Gastroesophageal sphincter (tissue), 4 donors: ENCODE results near the gene ARPC4. TPM values are rescaled to one million over a fixed set of nuclear protein-coding genes. Genes with fewer than 3 reads are reported as not detected.

Experiments used
- ATAC-seq: fragments of 150-250 bp; one replicate; pipeline ENCODE4 v1.9.1; 2016; ENCODE audit warnings: mild to moderate bottlenecking, moderate library complexity
- H3K27ac ChIP-seq, 4 donors: fragments of 200-600 bp; sonication (generic) in 3 of 4; 1 replicate in 3 of 4; 2 replicates in 1 of 4; pipeline ENCODE4 v1.5.1; 2016 to 2019
- H3K27me3 ChIP-seq: fragments of 200-600 bp; sonication (generic); one replicate; pipeline ENCODE4 v1.5.1; 2019
- H3K36me3 ChIP-seq, 2 donors: fragments of 200-600 bp; sonication (generic); one replicate each; pipeline ENCODE4 v1.5.1; 2019; ENCODE audit warnings: control low read depth in 1 of 2
- H3K4me1 ChIP-seq, 3 donors: fragments of 200-600 bp; sonication (generic); 1 replicate in 2 of 3; 2 replicates in 1 of 3; pipeline ENCODE4 v1.5.1; 2016 to 2019; ENCODE audit warnings: control low read depth in 2 of 3
- H3K4me3 ChIP-seq, 2 donors: fragments of 200-600 bp; sonication (generic); one replicate each; pipeline ENCODE4 v1.5.1; 2019; ENCODE audit warnings: mild to moderate bottlenecking in 1 of 2, moderate library complexity in 1 of 2
- H3K9me3 ChIP-seq, 3 donors: fragments of 200-600 bp; sonication (generic); one replicate each; pipeline ENCODE4 v1.5.1; 2017 to 2019; ENCODE audit warnings: control low read depth in 2 of 3
- EP300 ChIP-seq: sonication (generic); formaldehyde crosslinking; IDR thresholded peaks from one replicate; pipeline ENCODE4 v1.6.1; 2017; ENCODE audit warnings: antibody characterized with exemption, mild to moderate bottlenecking
- POLR2A ChIP-seq, 2 donors: fragments of 450-650 bp; IDR thresholded peaks; one replicate each; pipeline ENCODE4 v1.6.1; 2017; ENCODE audit warnings: antibody characterized with exemption in 2 of 2, mild to moderate bottlenecking in 2 of 2, moderate library complexity in 1 of 2
- POLR2AphosphoS5 ChIP-seq: sonication (generic); formaldehyde crosslinking; IDR thresholded peaks from one replicate; pipeline ENCODE4 v1.6.1; 2017; ENCODE audit warnings: antibody characterized with exemption
- WGBS, 2 donors: methylation state at CpG; one replicate each; pipeline ENCODE4 v1.1.5; 2018; ENCODE audit warnings: low coverage in 1 of 2; 5-methylcytosine and 5-hydroxymethylcytosine counted together
- total RNA-seq, 4 donors: library from RNA; depleted of rRNA; stranded (reverse); fragments of >200 nt; gene quantifications; one replicate each; pipeline ENCODE4 v1.1.0, GENCODE V29; 2016
- TF ChIP-seq, protein P1 (sequence below), 4 experiments: fragments of 200-600 bp in 2 of 4; fragments of 450-650 bp in 2 of 4; sonication (generic) in 1 of 4; IDR thresholded peaks; one replicate each; pipeline ENCODE4 v1.5.1; 2017 to 2019; ENCODE audit warnings: antibody characterized with exemption in 4 of 4, mild to moderate bottlenecking in 2 of 4, moderate library complexity in 2 of 4

ARPC4 gene
- total RNA-seq, 4 donors from 2014 or later = 157 to 203 (median 171) TPM

- no peak overlapping the region for H3K4me3 ChIP-seq
- H3K27ac ChIP-seq = no peak overlapping the region
- no peaks in the 10 kb centered on the region for H3K9me3 ChIP-seq
- no peak for TF ChIP-seq EP300
- no peak for TF ChIP-seq POLR2AphosphoS5
- no peak for TF ChIP-seq POLR2A (IDR thresholded peaks at IDR 0.05)
- TF ChIP-seq, protein P1, sequence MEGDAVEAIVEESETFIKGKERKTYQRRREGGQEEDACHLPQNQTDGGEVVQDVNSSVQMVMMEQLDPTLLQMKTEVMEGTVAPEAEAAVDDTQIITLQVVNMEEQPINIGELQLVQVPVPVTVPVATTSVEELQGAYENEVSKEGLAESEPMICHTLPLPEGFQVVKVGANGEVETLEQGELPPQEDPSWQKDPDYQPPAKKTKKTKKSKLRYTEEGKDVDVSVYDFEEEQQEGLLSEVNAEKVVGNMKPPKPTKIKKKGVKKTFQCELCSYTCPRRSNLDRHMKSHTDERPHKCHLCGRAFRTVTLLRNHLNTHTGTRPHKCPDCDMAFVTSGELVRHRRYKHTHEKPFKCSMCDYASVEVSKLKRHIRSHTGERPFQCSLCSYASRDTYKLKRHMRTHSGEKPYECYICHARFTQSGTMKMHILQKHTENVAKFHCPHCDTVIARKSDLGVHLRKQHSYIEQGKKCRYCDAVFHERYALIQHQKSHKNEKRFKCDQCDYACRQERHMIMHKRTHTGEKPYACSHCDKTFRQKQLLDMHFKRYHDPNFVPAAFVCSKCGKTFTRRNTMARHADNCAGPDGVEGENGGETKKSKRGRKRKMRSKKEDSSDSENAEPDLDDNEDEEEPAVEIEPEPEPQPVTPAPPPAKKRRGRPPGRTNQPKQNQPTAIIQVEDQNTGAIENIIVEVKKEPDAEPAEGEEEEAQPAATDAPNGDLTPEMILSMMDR (IDR thresholded peaks at IDR 0.05) = no peak
- WGBS, 2 donors = 54 to 82% methylated on average over 6 of the region's 12 CpGs
- H3K27me3 ChIP-seq = no peaks in the 10 kb centered on the region
- ATAC-seq = no peak
- peaks cover 0 to 87% of the 10 kb centered on the region in 2 donors for H3K36me3 ChIP-seq
- H3K4me1 ChIP-seq = peaks cover 0 to 13% (median 0%) of the 10 kb centered on the region in 3 donors
Measured at GRCh38 chr3:9837701-9838582, 45.1 kb downstream of the ARPC4 start.

DNA sequence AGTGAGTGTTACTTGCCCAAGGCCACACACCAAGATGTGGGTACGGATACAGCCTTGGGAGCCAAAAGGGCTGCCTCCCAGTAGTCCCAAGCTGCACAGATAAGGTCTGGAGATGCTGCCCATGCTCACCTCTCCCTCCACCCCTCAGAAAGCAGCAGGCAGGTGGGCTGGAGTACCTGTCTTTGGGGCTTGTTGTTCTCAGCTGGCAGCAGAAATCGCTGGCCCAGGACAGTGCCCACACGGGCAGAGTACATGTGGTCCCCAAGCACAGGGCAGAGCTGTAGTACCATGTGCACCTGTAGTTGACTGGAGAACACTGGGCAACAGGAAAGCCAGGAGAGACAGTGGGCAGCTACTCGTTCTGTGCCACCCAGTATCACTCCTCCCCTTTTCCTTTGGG lies 46.0 kb downstream of the ARPC4 start:
- 75% methylated on average over 2 of the region's 4 CpGs; no CpG with 5 or more reads in 1 of the 2 donors for WGBS, 2 donors
- no peaks in the 10 kb centered on the region for H3K27me3 ChIP-seq

DNA sequence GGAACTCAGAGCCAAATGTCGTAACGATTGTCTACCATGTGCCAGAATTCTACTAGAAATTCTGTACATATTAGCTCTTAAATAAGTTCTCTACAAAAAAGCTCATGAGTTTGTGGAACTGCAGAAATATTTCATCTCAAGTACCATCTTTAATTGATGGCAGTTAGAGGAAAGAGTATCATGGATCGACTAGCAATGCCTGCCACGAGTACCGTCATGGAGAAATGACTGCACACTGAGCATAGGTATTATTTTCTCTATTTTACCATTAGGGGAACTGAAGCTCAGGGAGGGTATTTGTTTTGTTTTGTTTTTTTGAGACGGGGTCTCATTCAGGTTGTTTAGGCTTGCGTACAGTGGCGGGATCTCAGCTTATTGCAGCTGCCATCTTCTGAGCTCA lies 48.1 kb downstream of the ARPC4 start:
- H3K4me1 ChIP-seq = peaks cover 0 to 25% (median 0%) of the 10 kb centered on the region in 3 donors
- H3K36me3 ChIP-seq = peaks cover 0 to 56% of the 10 kb centered on the region in 2 donors
- no peaks in the 10 kb centered on the region for H3K27me3 ChIP-seq
- H3K4me3 ChIP-seq = no peak overlapping the region
- H3K27ac ChIP-seq = no peak overlapping the region
- no peak for TF ChIP-seq POLR2AphosphoS5
- WGBS, 2 donors = 76 to 77% methylated on average over 6 to 8 of the region's 8 CpGs
- no peaks in the 10 kb centered on the region for H3K9me3 ChIP-seq
- no peak for ATAC-seq

More for the DNA sequence above, 46.0 kb downstream of the ARPC4 start:
- peaks cover 0 to 78% of the 10 kb centered on the region in 2 donors for H3K36me3 ChIP-seq
- no peak for TF ChIP-seq EP300
- no peak overlapping the region for H3K4me3 ChIP-seq
- ATAC-seq = no peak
- no peak overlapping the region for H3K27ac ChIP-seq
- H3K9me3 ChIP-seq = no peaks in the 10 kb centered on the region
- H3K4me1 ChIP-seq = peaks cover 0 to 18% (median 0%) of the 10 kb centered on the region in 3 donors

GRCh38 chr3:9843715-9844438 lies 51.0 kb downstream of the ARPC4 start, which contains the start of gene RPUSD3:
Gene RPUSD3, minus strand, starts transcription at chr3:9844008. Its CDS starts 18 bp downstream, at chr3:9843990.
- TF ChIP-seq, protein P1 (IDR thresholded peaks at IDR 0.05) = no peak
- TF ChIP-seq POLR2AphosphoS5 (peak; percentile 66), POLR2A (IDR thresholded peaks at IDR 0.05) (peak in 1 of 2 donors; percentile 62)
- 0% methylated on average over 4 to 16 of the region's 42 CpGs for WGBS, 2 donors
- H3K27ac ChIP-seq = peak within 1 kb of the TSS; percentile 77 to 93 (median 88)
- peak; percentile 100 for ATAC-seq
- H3K4me3 ChIP-seq = peak within 1 kb of the TSS; percentile 58 to 79
- H3K36me3 ChIP-seq = peaks cover 0 to 32% of the 10 kb centered on the region in 2 donors
- H3K4me1 ChIP-seq = peaks cover 0 to 25% (median 0%) of the 10 kb centered on the region in 3 donors
- no peaks in the 10 kb centered on the region for H3K9me3 ChIP-seq
- H3K27me3 ChIP-seq = no peaks in the 10 kb centered on the region

GRCh38 chr3:9846231-9846630 lies 53.3 kb downstream of the ARPC4 start:
- WGBS, 2 donors = 67 to 78% methylated on average over 1 to 5 of the region's 6 CpGs

More at GRCh38 chr3:9846231-9846630, 53.3 kb downstream of the ARPC4 start:
- ATAC-seq = no peak
- no peaks in the 10 kb centered on the region for H3K9me3 ChIP-seq
- TF ChIP-seq POLR2A (IDR thresholded peaks at IDR 0.05) (no peak), POLR2AphosphoS5 (no peak)
- TF ChIP-seq, protein P1 (IDR thresholded peaks at IDR 0.05) = no peak
- no peak overlapping the region for H3K27ac ChIP-seq
- H3K36me3 ChIP-seq = peaks cover 0 to 8% of the 10 kb centered on the region in 2 donors
- no peak overlapping the region for H3K4me3 ChIP-seq
- peaks cover 0 to 25% (median 0%) of the 10 kb centered on the region in 3 donors for H3K4me1 ChIP-seq
- no peaks in the 10 kb centered on the region for H3K27me3 ChIP-seq
